HepG2 (cell line): ENCODE data around the gene PROS1. TPM values are rescaled to one million over a fixed set of nuclear protein-coding genes. Genes with fewer than 3 reads are reported as not detected.
A peak's percentile ranks its signal among the peaks of the same experiment; 100 is the strongest.

ENCODE experiments used
- FOXK1 ChIP-seq: sonication (generic); formaldehyde crosslinking; IDR thresholded peaks from 2 replicates; pipeline ENCODE4 v1.4.0; 2020; ENCODE audit warnings: low read depth, missing genetic modification reagents, borderline replicate concordance
- HIVEP1 ChIP-seq: sonication (generic); formaldehyde crosslinking; IDR thresholded peaks from 2 replicates; pipeline ENCODE4 v1.4.0; 2020; ENCODE audit warnings: mild to moderate bottlenecking, missing genetic modification reagents
- MAZ ChIP-seq, 2 experiments: sonication (generic) in 1 of 2; formaldehyde crosslinking in 1 of 2; IDR thresholded peaks; 2 replicates each; pipeline versions ENCODE4 v1.5.0 to v1.6.1; 2012 to 2020; ENCODE audit warnings: low read depth in 2 of 2, mild to moderate bottlenecking in 2 of 2, borderline replicate concordance in 1 of 2, improper control_type of control experiment in 1 of 2, low read length in 1 of 2, missing genetic modification reagents in 1 of 2, moderate library complexity in 1 of 2
- MEIS2 ChIP-seq: sonication (generic); formaldehyde crosslinking; IDR thresholded peaks from 2 replicates; pipeline ENCODE4 v1.9.0; 2021; ENCODE audit warnings: mild to moderate bottlenecking, missing genetic modification reagents
- MIER2 ChIP-seq: IDR thresholded peaks from 2 replicates; pipeline ENCODE4 v1.6.1; 2016; ENCODE audit warnings: missing biosample characterization, missing genetic modification reagents
- PHF21A ChIP-seq: sonication (generic); formaldehyde crosslinking; IDR thresholded peaks from 2 replicates; pipeline ENCODE4 v1.5.0; 2020; ENCODE audit warnings: mild to moderate bottlenecking, missing genetic modification reagents
- RNF2 ChIP-seq: fragments of 450-650 bp; conservative IDR thresholded peaks from 2 replicates; pipeline ENCODE4 v1.6.1; 2016; ENCODE audit warnings: low read depth
- SAFB2 ChIP-seq: sonication (generic); formaldehyde crosslinking; IDR thresholded peaks from 2 replicates; pipeline ENCODE4 v1.5.1; 2020; ENCODE audit warnings: missing genetic modification reagents, low read depth, mild to moderate bottlenecking, borderline replicate concordance
- SMARCE1 ChIP-seq: fragments of 450-650 bp; IDR thresholded peaks from 2 replicates; pipeline ENCODE4 v1.6.1; 2017; ENCODE audit warnings: borderline replicate concordance
- SP2 ChIP-seq: sonication (generic); formaldehyde crosslinking; IDR thresholded peaks from 2 replicates; pipeline ENCODE4 v1.5.1; 2020; ENCODE audit warnings: mild to moderate bottlenecking, missing genetic modification reagents
- SYNCRIP ChIP-seq: fragments of 200-400 bp; formaldehyde crosslinking; IDR thresholded peaks from 2 replicates; pipeline ENCODE4 v1.6.1; 2018; ENCODE audit warnings: mild to moderate bottlenecking, low read depth, low read length; ENCODE audit not compliant: insufficient read depth
- THAP11 ChIP-seq: IDR thresholded peaks from 2 replicates; pipeline ENCODE4 v1.6.1; 2016; ENCODE audit warnings: missing biosample characterization, missing genetic modification reagents
- TOE1 ChIP-seq: sonication (generic); formaldehyde crosslinking; IDR thresholded peaks from 2 replicates; pipeline ENCODE4 v1.4.0; 2020; ENCODE audit warnings: mild to moderate bottlenecking, missing genetic modification reagents
- ZMYM4 ChIP-seq: sonication (generic); formaldehyde crosslinking; IDR thresholded peaks from 2 replicates; pipeline ENCODE4 v1.8.1; 2023; ENCODE audit warnings: mild to moderate bottlenecking, missing genetic modification reagents
- ZNF703 ChIP-seq: sonication (generic); formaldehyde crosslinking; IDR thresholded peaks from 2 replicates; pipeline ENCODE4 v1.5.1; 2020; ENCODE audit warnings: missing genetic modification reagents, mild to moderate bottlenecking, moderate library complexity, borderline replicate concordance
- ZNF816 ChIP-seq: sonication (generic); formaldehyde crosslinking; IDR thresholded peaks from 2 replicates; pipeline ENCODE4 v1.8.0; 2022; ENCODE audit warnings: missing genetic modification reagents, mild to moderate bottlenecking, borderline replicate concordance
- polyA plus RNA-seq, 8 experiments: library from polyadenylated mRNA; depleted of rRNA in 3 of 8; stranded (reverse) in 7 of 8; unstranded in 1 of 8; fragments of >200 nt; fragmentation: Illumina TruSeq in 4 of 8; extraction: Trizol in 4 of 8; gene quantifications; 2 replicates each; pipeline versions ENCODE4 v1.2.1 to v1.2.3, GENCODE V29; 2011 to 2016; ENCODE audit warnings: low read depth in 4 of 8, missing spikeins in 1 of 8, mixed read lengths in 1 of 8; ENCODE audit not compliant: insufficient read depth in 1 of 8
- total RNA-seq, 5 experiments: library from RNA; depleted of rRNA; stranded (reverse); fragments of >200 nt; fragmentation: Illumina TruSeq; extraction: Trizol; gene quantifications; 2 replicates each; pipeline ENCODE4 v1.2.3, GENCODE V29; 2016; ENCODE audit warnings: low read depth in 1 of 5
- TF ChIP-seq, protein P1 (sequence below): IDR thresholded peaks from 2 replicates; pipeline ENCODE4 v1.6.1; 2018; ENCODE audit warnings: missing genetic modification reagents, mild to moderate bottlenecking, missing compliant biosample characterization
- TF ChIP-seq, protein P2 (sequence below): sonication (generic); formaldehyde crosslinking; conservative IDR thresholded peaks from 2 replicates; pipeline ENCODE4 v1.4.0; 2020; ENCODE audit warnings: missing genetic modification reagents
- TF ChIP-seq, protein P3 (sequence below): sonication (generic); formaldehyde crosslinking; IDR thresholded peaks from 2 replicates; pipeline ENCODE4 v1.4.0; 2020; ENCODE audit warnings: mild to moderate bottlenecking, missing genetic modification reagents
- TF ChIP-seq, protein P4 (sequence below): IDR thresholded peaks from 2 replicates; pipeline ENCODE4 v1.6.1; 2016; ENCODE audit warnings: low read depth
- TF ChIP-seq, protein P5 (sequence below): sonication (generic); formaldehyde crosslinking; IDR thresholded peaks from 2 replicates; pipeline ENCODE4 v1.4.0; 2020; ENCODE audit warnings: missing genetic modification reagents, mild to moderate bottlenecking, borderline replicate concordance

Gene PROS1
- total and polyA plus RNA-seq, 2 of the 13 experiments (the other 11 are each of a cell fraction or from before 2014, with no cell fraction given), result 63.8 to 76.8 TPM

DNA sequence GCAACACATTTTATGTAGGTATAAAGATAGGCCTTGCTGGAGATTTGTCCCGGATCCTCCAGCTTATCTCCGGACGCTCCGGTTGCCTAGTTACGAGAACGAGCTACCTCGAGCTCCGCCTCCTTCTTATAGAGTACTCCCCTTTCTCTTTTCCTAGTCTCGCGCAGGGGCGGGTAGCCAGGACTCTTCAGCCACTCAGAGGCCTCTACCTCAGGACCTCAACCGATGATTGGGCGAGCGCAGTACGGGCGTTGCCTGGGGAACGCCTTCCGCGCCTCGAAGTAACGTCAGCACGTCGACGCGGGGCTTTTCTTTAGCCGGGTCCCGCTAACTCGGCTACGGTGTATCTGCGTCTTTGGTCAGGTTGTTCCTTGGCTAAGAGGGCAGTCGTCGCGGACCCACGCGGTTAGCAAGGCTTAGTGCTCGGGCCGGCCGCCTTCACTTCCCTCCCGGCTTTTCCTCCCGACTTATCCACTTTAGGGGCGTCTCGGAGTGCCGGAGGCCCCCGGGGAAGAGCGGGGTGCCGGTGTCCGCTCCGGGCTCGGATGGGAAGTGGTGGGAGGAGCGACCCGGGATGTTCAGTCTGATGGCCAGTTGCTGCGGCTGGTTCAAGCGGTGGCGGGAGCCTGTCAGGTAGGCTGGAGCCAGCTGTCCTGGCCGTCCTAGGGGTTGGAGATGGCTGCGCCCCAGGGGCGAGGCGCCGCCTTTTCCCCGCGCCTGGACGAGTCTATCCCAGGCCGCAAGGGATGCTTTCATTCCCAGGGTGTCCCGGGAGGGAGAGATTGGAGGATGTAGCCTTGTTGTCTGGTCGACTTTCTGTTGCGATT is 6.4 kb upstream of the PROS1 start, which contains the start of gene ARL13B (continued):
- 0 out of 2 replicates have a peak, but pooled peaks have one; percentile 35 for TF ChIP-seq MAZ (IDR thresholded peaks at IDR 0.05; ENCODE audit: borderline replicate concordance, low read depth, low read length)
- TF ChIP-seq MAZ (CRISPR knock-in tag; IDR thresholded peaks at IDR 0.05; ENCODE audit: low read depth), result peak; percentile 38; the same call in 1 of the 2 replicates
- TF ChIP-seq, protein P1, sequence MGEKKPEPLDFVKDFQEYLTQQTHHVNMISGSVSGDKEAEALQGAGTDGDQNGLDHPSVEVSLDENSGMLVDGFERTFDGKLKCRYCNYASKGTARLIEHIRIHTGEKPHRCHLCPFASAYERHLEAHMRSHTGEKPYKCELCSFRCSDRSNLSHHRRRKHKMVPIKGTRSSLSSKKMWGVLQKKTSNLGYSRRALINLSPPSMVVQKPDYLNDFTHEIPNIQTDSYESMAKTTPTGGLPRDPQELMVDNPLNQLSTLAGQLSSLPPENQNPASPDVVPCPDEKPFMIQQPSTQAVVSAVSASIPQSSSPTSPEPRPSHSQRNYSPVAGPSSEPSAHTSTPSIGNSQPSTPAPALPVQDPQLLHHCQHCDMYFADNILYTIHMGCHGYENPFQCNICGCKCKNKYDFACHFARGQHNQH (CRISPR knock-in tag), result peak; percentile 55; the same call in 1 of the 2 replicates
- TF ChIP-seq SAFB2 (CRISPR knock-in tag), result peak; percentile 63; the same call in 1 of the 2 replicates
- peak; percentile 78 for TF ChIP-seq THAP11 (CRISPR knock-in tag)
- no peak for TF ChIP-seq RNF2
- peak; percentile 91 for TF ChIP-seq SP2 (CRISPR knock-in tag)
- TF ChIP-seq HIVEP1, result peak; percentile 86
- TF ChIP-seq, protein P2, sequence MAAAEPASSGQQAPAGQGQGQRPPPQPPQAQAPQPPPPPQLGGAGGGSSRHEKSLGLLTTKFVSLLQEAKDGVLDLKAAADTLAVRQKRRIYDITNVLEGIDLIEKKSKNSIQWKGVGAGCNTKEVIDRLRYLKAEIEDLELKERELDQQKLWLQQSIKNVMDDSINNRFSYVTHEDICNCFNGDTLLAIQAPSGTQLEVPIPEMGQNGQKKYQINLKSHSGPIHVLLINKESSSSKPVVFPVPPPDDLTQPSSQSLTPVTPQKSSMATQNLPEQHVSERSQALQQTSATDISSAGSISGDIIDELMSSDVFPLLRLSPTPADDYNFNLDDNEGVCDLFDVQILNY (CRISPR knock-in tag), result peak; percentile 80; the same call in 1 of the 2 replicates
- TF ChIP-seq ZNF816 (CRISPR knock-in tag), result no peak
- TF ChIP-seq TOE1 (CRISPR knock-in tag), result no peak
- peak; percentile 28; the same call in 1 of the 2 replicates for TF ChIP-seq PHF21A (CRISPR knock-in tag)
- TF ChIP-seq, protein P3, sequence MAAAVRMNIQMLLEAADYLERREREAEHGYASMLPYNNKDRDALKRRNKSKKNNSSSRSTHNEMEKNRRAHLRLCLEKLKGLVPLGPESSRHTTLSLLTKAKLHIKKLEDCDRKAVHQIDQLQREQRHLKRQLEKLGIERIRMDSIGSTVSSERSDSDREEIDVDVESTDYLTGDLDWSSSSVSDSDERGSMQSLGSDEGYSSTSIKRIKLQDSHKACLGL (CRISPR knock-in tag), result peak; percentile 47; the same call in 1 of the 2 replicates
- TF ChIP-seq, protein P4, sequence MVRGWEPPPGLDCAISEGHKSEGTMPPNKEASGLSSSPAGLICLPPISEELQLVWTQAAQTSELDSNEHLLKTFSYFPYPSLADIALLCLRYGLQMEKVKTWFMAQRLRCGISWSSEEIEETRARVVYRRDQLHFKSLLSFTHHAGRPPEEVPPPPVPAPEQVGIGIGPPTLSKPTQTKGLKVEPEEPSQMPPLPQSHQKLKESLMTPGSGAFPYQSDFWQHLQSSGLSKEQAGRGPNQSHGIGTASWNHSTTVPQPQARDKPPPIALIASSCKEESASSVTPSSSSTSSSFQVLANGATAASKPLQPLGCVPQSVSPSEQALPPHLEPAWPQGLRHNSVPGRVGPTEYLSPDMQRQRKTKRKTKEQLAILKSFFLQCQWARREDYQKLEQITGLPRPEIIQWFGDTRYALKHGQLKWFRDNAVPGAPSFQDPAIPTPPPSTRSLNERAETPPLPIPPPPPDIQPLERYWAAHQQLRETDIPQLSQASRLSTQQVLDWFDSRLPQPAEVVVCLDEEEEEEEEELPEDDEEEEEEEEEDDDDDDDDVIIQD (CRISPR knock-in tag), result peak; percentile 74; the same call in 1 of the 2 replicates
- TF ChIP-seq FOXK1 (CRISPR knock-in tag), result 0 out of 2 replicates have a peak, but pooled peaks have one; percentile 31
- TF ChIP-seq SYNCRIP, result no peak
- no peak for TF ChIP-seq SMARCE1
- TF ChIP-seq, protein P5, sequence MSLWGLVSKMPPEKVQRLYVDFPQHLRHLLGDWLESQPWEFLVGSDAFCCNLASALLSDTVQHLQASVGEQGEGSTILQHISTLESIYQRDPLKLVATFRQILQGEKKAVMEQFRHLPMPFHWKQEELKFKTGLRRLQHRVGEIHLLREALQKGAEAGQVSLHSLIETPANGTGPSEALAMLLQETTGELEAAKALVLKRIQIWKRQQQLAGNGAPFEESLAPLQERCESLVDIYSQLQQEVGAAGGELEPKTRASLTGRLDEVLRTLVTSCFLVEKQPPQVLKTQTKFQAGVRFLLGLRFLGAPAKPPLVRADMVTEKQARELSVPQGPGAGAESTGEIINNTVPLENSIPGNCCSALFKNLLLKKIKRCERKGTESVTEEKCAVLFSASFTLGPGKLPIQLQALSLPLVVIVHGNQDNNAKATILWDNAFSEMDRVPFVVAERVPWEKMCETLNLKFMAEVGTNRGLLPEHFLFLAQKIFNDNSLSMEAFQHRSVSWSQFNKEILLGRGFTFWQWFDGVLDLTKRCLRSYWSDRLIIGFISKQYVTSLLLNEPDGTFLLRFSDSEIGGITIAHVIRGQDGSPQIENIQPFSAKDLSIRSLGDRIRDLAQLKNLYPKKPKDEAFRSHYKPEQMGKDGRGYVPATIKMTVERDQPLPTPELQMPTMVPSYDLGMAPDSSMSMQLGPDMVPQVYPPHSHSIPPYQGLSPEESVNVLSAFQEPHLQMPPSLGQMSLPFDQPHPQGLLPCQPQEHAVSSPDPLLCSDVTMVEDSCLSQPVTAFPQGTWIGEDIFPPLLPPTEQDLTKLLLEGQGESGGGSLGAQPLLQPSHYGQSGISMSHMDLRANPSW, result no peak
- no peak for TF ChIP-seq MIER2 (CRISPR knock-in tag)
- TF ChIP-seq ZMYM4, result peak; percentile 95
- TF ChIP-seq MEIS2 (CRISPR knock-in tag), result no peak
- no peak for TF ChIP-seq ZNF703 (CRISPR knock-in tag)
